Stimulated activated CD4-positive, alpha-beta T cell treated with anti-CD3 and anti-CD28 coated beads, Interleukin-15, amount 100 ng/mL, for 1 hour (primary cell): Measurements from ENCODE around the gene SCN1B.
"Not testable (repeated sequence)": the region's sequence is repeated elsewhere in the genome, so short reads cannot be mapped to it uniquely, and the experiment has no call there.

ENCODE experiments used
- DNase-seq, 2 donors: peaks; one replicate each; pipeline ENCODE4 v3.0.0-alpha.2; 2020; ENCODE audit warnings: low read depth in 1 of 2, low spot score in 1 of 2

The SCN1B gene

DNA sequence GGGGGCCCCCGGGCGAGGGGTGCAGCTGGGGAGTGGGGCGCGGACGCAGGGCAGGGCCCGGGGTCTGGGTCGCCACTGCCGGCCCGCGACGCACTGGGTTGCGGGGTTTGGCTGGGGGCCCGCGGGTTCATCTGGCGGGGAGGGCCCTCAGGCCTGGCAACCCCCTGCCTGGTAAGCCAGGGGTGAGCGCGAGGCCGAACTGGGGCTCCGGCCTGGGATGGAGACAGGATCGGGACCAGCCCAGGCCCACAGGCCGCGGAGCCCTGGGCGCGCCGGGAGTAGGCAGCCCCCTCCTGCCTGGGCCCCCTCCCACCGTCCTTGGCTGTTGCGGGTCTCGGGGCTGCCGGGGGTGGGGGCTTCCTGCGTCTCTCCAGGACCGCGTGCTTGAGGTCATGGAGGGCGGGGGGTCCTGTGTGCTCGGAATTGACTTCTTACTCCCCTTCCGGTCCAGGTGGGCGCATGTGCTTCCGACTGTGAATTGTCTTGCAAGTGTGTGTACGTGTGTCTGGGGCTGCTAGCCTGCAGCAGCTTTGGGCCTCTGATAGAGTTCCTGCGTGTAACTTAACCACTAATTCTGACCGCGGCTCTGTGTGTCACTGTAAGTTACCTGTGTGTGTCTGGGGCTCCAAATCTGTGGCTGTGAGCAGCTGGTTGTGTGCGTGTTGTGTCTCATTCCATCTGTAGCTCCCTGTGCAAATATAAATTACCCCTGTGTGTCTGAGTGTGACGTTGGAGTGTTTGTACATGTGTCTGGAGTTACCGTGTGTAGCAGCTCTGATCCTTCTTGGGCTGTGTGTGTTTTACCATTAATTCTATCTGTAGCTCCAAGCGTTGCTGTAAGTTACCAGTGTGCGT lies 29.4 kb upstream of the SCN1B start:
- peak; percentile 20 to 34 for DNase-seq

DNA sequence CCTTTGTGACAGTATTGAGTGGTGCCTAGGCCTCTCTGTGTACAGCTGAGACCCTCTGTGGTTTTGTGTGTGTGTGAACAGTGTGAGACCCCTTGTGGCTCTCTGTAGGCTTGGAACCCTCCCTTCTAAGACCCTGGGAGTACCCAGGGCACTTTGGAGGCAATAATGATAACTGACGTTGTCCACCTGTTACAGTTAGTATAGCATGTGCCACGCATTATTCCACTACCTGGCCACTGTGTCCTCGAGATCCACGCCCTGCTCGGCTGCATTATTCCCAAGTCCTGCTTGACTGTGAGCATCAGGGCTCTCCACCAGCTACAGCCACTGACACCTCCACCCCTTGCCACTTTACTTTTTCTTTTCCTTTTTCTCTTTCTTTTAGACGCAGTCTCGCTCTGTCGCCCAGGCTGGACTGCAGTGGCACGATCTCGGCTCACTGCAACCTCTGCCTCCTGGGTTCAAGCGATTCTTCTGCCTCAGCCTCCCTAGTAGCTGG lies 28.2 kb upstream of the SCN1B start:
- no peak for DNase-seq

- DNase-seq = no peak
Measured at GRCh38 chr19:35004517-35005255, 25.6 kb upstream of the SCN1B start.

DNA sequence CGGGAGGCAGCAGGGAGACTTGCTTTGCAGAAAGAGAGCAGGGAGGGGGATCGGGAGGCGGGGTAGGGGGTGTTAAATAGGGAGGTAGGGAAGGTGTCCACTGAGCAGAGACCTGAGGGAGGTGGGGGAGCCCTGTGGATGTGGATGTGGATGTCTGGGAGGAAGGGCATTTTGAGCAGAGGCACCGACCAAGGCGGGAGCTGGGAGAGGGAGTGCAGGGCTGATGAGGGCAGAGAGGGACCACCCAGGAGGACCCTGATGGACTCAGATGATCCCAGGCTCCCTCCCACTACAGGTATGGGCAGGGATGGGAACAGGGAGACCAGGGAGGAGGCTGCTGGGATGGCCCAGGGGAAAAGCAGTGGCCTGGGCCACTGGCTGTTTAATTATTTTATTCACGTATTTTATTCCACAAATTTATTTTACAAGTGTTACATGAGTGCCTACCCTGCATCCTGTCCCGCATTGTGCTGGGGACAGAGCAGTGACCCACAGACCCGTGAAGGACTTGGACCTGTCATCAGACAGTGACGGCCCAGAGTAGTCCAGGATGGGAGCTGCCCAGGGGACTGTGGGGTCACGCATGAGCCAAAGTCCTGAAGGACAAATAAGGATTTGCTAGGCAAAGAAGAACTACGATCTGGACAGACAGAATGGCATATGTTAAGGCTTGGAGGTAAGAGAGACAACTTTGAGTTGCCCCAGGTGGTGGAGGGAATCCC lies 24.9 kb upstream of the SCN1B start:
- no peak for DNase-seq

DNA sequence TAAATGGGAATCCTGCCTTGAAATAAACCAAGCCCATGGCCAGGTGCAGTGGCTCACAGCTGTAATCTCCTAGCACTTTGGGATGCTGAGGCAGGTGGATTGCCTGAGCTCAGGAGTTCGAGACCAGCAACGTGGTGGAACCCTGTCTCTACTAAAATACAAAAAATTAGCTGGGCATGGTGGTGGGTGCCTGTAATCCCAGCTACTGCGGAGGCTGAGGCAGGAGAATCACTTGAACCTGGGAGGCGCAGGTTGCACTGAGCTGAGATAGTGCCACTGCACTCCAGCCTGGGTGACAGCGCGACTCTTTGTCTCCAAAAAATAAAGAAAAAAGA lies 24.3 kb upstream of the SCN1B start:
- not testable (repeated sequence) for DNase-seq

GRCh38 chr19:35006342-35006998 lies 23.8 kb upstream of the SCN1B start:
- no peak for DNase-seq

- no peak for DNase-seq
Measured at GRCh38 chr19:35006999-35007365, 23.3 kb upstream of the SCN1B start.

GRCh38 chr19:35007427-35007826 lies 22.8 kb upstream of the SCN1B start:
- not testable (repeated sequence) for DNase-seq

- no peak for DNase-seq
Measured at GRCh38 chr19:35008891-35009341, 21.4 kb upstream of the SCN1B start.

DNA sequence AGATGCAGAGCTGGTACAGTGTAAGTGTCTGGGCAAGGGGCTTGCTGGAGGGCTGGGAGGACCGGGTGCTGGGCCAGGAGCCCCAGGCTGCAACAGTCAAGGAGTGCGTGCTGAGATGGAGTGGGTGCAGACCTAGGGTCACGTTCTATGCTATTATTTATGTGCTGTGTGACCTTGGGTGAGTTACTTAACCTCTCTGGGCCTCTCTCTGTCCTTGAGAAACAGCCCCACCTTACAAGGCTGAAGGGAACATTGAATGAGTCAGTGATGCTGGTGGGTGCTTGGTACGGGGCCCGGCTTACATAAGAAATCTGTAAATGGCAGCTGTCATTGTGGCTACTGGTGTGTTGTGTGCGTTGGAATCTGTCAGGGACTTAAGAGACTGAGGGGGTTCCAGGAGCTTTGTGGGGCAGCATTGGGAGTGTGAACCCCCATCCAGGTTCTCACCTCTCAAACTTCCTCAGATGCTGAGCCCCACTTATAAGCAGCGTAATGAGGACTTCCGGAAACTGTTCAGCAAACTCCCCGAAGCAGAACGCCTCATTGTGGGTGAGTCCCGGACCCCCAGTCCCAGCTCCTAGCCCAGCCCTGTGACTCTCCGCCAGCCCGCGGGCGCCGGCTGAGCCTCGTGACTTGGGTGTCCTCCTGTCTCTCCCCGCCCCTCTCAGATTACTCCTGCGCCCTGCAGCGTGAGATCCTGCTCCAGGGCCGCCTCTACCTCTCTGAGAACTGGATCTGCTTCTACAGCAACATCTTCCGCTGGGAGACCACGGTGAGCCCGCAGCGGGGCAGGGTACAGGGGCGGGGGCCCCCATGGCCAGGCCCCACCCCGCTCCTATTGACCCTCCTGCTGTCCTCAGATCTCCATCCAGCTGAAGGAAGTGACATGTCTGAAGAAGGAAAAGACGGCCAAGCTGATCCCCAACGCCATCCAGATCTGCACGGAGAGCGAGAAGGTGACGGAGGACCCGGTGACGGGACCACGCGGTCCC lies 20.6 kb upstream of the SCN1B start:
- DNase-seq = no peak

- DNase-seq = no peak
Measured at GRCh38 chr19:35011091-35011689, 19.1 kb upstream of the SCN1B start.

DNA sequence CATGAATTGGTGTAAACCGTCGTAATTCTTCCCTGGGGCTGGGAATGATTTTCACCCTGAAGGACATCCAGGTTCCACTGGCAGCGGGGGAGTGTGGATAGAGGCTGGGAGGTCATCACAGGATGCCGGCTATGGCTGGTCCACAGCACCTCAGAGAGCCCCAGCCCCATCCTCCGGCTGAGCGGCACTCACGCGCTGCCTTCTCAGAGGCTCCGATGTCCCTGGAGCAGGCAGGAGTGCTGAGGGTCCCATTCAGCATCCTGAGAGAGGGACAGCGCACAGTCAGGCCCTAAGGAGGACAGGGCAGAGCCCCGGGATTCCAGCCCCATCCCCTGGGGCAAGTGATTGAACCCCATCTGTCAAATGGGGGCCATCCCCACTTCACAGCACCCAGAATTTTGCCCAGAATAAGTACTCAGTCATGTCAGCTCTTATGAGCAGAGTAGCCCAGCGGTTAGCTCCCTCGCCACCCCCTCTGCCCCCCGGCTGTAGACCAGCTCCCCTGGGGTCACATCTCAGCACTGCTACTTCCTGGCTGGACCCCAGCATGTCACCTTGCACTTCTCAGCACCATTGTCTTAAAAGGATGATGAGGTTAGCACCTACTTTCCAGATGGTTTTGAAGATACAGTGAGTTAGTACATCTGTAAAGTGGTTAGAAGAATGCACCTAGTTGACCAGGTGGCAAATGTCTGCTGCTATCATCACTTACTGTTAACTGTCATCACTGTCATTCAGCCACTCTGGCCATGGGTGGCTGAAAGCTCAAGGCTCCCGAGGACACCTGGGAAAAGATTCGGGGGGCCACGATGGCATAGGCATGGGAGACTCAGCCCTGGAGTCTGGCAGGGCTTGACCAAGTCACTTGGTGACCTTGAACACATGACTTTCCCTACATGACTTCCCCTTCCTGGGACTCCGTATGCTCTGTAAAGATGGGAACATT lies 18.3 kb upstream of the SCN1B start:
- no peak for DNase-seq

GRCh38 chr19:35013041-35013819 lies 17.0 kb upstream of the SCN1B start:
- peak; percentile 68 to 78 for DNase-seq

DNA sequence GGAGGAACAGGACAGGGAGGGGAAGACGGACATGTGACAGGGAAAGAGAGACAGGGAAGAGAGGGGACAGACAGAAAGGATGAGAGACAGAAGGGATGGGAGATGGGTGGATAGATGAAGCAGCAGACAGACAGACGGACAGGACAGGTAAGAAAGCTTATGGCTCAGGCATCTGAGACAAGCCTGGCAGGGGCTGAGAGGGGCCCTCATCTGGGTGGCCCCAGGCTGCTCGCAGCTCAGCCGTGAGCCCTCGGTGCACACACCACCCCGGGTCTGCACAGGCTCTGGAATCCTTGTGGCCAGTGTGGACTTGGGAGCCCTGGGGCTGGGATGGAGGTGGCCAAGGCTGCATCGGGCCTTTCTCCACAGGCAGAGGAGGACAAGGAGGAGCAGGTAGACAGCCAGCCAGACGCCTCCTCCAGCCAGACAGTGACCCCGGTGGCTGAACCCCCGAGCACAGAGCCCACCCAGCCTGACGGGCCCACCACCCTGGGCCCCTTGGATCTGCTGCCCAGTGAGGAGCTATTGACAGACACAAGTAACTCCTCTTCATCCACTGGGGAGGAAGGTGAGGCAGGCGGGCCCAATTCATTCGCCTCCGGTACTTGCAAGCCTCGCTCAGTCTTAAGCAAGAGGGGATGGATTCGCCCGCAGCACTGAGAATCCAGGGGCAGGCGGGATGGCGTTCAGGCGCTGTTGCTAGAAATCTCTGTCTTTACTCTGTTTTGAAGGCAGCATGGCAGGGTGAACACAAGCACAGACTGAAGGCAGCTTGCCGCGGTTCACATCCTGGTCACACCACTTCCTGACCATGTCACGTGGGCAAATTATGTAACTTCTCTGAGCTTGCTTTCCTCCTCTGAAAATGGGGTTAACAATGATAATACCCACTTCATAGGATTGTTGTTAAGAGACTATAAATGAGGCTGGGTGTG lies 16.2 kb upstream of the SCN1B start:
- DNase-seq = peak in 1 of 2 donors; percentile 49

- not testable (repeated sequence) for DNase-seq
Measured at GRCh38 chr19:35014774-35015173, 15.5 kb upstream of the SCN1B start.

DNA sequence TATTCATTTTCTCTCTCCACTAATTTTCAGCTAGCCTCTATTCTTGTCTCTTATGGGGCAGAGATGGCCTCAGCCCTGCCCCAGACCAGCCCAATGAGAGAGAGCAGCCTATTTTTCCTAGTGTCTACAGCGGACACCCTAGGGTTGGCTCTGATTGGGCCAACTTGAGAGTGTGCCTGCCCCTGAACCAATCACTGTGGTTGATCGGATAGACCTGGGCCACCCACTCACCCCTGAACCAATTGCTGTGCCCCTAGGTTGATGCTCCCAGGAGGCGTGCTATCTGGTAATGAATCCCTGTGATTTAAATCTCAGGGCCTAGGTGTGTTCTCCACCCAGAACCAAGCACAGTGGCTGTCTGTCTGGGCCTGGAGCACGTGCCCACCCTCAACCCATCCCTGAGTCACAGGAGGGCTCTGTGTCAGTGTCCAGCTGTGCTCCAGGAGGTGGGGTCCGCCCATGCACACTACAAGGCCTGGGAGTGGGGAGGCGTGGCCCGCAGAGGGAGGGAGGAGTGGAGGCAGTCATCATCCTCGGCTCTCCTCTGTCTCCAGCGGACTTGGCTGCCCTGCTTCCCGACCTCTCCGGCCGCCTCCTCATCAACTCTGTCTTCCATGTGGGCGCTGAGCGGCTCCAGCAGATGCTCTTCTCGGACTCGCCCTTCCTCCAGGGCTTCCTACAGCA lies 14.9 kb upstream of the SCN1B start:
- DNase-seq = no peak
